ENCODE results near the gene MAML1.

MAML1 gene

DNA sequence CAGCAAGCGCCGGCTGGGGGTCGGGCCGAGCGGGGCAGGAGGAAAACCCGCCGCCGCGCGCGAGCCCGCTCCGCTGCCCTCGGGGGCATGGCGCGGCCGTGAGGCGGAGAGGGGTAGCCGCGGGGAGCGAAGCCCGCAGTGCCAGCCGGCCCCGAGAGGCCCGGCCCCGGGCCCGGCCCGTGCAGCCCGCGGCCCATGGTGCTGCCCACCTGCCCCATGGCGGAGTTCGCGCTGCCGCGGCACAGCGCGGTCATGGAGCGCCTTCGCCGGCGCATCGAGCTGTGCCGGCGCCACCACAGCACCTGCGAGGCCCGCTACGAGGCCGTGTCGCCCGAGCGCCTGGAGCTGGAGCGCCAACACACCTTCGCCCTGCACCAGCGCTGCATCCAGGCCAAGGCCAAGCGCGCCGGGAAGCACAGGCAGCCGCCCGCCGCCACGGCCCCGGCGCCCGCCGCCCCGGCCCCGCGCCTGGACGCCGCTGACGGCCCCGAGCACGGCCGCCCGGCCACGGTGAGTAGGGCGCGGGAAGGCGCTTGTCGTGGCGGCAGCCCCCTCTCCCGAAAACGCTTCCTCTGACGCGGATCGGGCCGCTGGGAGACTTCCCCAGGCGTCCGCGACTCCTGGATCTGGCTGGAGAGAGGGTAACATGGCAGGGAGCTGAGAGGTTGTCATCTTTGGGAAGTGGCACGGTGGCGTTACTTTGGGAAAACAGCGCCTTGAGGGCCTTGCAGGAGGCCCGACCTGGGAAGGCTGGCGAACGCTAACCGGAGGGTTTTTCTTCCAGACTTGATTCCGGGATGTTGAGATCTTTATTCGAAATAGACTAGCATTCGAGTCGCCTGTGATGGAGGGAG is 523 bp downstream of the MAML1 start:
- in situ Hi-C loops (cut with HindIII; ENCODE audit: low sequenced_read_pairs), result no loop called here

DNA sequence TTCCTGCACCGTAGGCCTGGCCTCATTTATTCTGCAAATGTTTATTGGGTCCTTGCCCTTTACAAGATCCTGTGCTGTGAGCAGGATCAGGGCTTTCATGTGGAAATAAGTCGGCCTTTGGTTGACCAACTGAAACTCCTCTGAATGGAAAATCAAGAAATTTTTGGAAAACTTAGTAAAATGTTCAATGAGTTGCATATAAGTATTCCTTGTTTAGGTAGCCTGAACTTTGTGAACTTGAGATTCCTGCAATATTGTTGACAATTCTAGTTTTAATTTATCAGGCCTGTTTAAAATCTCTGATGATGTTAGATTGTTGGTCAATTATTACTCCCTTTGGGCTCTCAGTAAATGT is 1.1 kb downstream of the MAML1 start:
- in situ Hi-C loops (cut with HindIII; ENCODE audit: low sequenced_read_pairs), result no loop called here

DNA sequence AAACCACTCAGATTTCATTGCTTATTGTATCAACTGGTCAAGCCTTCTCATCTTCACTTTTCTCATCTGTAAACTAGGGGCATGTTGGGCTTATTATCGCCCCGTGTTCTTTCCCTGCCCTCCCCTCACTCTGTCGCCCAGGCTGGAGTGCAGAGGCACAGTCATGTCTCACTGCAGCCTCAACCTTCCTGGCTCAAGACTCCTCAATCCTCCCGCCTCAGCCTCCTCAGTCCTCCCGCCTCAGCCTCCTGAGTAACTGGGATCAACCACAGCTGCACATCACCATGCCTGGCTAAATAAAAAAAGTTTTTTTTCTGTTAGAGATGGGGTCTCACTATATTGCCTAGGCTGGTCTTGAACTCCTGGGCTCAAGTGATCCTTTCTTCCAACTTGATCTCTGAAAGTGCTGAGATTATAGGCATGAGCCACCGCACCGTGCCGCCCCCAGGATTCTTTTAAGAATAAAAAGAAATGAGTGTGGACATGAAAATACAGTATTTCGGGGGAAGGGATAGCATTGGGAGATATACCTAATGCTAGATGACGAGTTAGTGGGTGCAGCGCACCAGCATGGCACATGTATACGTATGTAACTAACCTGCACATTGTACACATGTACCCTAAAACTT is 2.0 kb downstream of the MAML1 start:
- in situ Hi-C loops (cut with HindIII; ENCODE audit: low sequenced_read_pairs), result no loop called here

DNA sequence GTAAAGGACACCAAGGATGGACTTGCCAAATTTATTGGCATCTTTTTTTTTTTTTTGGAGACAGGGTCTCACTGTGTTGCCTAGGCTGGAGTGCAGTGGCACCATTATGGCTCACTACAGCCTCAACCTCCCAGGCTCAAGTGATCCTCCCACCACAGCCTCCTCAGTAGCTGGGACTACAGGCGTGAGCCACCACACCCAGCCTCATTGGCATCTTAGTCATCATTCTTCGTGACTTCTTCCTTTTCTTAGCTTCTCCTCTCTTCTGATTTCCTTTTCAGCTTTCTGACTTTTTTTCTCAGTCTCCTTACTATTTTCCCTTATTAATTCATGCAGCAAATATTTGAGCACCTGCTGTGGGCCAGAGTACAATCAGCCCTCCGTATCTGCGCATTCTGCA is 6.1 kb downstream of the MAML1 start:
- in situ Hi-C loops (cut with HindIII; ENCODE audit: low sequenced_read_pairs), result no loop called here

DNA sequence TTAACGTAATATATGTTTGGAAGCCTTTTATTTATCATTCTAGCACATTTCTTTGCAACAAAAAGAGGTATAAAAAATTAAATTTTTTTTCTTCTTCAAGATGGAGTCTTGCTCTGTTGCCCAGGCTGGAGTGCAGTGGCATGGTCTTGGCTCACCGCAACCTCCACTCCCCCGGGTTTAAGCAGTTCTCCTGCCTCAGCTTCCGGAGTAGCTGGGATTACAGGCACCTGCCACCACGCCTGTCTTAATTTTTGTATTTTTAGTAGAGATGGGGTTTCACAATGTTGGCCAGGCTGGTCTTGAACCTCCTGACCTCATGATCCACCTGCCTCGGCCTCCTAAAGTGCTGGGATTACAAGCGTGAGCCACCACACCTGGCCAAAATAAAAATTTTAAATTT is 11.5 kb downstream of the MAML1 start:
- in situ Hi-C loops (cut with HindIII; ENCODE audit: low sequenced_read_pairs), result loop anchor here (5.0 kb wide), 1 partner anchor 37 kb away; no protein-coding TSS in a partner anchor

DNA sequence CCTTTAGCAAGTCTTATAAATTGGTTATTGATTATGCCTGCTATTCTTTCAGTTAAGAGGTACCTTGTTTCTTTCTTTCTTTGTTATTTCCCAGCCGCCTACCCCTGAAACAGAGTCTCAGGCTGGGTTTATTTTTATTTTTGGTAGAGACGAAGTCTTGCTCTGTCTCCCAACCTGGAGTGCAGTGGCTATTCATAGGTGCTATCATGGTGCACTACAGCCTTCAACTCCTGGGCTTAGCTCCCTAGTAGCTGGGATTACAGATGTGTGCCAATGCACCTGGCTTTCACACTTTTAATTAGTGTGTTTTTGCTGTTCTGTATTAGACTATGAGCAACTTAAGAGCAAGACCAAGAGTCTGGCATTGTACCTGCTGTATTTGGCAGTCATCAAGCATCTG is 14.2 kb downstream of the MAML1 start:
- in situ Hi-C loops (cut with HindIII; ENCODE audit: low sequenced_read_pairs), result no loop called here

DNA sequence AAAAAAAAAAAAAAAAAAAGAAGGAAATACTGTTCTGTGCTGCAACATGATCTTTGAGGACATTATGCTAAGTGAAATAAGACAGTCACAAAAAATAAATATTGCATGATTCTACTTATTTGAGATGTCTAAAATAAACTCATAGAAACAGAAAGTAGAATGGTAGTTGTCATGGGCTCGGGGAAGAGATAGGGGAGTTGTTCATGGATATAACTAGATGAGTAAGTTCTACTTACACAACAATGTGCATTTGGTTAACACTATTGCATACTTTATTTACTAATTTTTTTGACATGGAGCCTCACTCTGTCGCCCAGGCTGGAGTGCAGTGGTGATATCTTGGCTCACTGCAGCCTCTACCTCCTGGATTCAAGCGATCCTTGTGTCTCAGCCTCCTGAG is 15.2 kb downstream of the MAML1 start:
- in situ Hi-C loops (cut with HindIII; ENCODE audit: low sequenced_read_pairs), result no loop called here

DNA sequence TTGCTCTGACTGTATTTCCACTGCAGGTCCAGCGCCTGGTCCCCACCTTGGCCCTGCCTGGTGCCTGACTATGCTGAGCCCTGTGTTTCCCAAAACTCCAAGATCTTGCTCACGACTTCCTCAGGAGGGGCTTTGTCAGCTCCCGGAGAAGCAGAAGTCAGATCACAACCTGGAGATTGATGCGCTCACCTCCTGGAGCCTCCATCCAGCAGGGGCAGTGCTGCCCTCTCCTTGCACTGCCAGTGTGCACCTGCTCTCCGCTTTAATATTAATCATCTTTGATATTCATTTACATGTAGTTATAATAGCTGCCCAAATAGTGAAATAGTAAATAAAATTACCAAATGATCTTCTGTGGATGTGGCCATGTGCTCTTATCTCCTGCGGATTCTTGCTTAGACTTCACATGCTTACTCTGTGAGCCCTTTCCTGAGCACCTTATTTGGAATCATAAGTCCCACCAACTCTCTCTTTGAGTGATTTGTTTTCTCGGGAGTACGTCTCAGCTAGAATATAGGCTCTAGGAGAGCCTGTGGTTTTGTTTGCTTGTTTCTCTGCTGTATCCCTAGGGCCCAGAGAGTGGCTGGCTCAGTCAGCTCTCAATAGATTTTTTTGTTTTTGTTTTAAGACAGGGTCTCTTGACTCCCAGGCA is 17.4 kb downstream of the MAML1 start:
- in situ Hi-C loops (cut with HindIII; ENCODE audit: low sequenced_read_pairs), result no loop called here

DNA sequence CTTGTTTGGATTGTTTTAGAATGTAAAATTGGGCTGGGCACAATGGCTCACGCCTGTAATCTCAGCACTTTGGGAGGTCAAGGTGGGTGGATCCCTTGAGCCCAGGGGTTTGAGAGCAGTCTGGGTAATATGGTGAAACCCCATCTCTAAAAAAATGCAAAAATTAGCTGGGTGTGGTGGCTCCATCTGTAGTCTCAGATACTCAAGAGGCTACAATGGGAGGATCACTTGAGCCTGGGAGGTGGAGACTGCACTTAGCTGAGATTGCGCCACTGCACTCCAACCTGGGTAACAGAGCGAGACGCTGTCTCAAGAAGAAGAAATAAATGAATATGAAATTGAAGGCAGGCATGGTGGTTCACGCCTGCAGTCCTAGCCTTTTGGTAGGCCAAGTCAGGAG is 21.3 kb downstream of the MAML1 start:
- in situ Hi-C loops (cut with HindIII; ENCODE audit: low sequenced_read_pairs), result no loop called here

DNA sequence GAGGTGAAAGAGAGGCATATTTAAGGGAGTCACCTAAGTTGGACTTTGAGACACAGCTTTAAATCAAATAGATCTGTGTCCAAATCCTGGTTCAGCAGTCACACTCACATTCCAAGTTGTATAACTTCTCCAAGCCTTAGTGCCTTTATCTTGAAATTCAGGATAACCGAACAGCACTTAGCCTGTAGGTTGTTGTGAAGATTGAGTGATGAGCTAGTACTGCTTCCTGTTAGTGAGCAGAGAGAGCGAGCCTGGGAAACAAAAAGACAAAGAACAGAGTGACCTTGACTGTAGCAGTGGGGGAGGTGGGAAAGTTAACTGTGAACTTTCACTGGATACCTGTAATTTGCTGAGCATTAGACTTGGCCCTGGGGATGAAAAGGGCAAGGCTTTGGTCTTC is 22.4 kb downstream of the MAML1 start:
- in situ Hi-C loops (cut with HindIII; ENCODE audit: low sequenced_read_pairs), result loop anchor here (5.0 kb wide), 2 partner anchors 52 to 78 kb away; partner anchors contain the start of gene MGAT4B

DNA sequence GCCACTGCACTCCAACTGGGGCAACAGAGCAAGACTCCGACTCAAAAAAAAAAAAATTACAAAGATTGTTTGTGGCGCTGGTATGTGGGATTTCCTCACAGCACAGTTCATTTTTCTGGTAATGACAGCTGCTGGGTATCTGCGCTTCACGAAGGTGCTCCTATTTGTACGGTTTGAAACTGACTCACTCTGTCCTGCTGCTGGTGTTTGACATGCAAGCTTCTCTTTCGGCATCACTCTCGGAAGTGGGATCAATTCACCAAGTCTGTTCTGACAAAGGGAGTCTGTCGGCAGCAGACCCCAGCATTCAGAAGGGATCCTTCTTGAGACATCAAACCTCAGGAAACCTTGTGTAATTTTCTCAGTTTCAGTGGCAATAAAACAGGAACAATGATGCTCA is 26.3 kb downstream of the MAML1 start:
- in situ Hi-C loops (cut with HindIII; ENCODE audit: low sequenced_read_pairs), result loop anchor here (5.0 kb wide), 2 partner anchors 48 to 82 kb away; partner anchors contain the start of gene MGAT4B

DNA sequence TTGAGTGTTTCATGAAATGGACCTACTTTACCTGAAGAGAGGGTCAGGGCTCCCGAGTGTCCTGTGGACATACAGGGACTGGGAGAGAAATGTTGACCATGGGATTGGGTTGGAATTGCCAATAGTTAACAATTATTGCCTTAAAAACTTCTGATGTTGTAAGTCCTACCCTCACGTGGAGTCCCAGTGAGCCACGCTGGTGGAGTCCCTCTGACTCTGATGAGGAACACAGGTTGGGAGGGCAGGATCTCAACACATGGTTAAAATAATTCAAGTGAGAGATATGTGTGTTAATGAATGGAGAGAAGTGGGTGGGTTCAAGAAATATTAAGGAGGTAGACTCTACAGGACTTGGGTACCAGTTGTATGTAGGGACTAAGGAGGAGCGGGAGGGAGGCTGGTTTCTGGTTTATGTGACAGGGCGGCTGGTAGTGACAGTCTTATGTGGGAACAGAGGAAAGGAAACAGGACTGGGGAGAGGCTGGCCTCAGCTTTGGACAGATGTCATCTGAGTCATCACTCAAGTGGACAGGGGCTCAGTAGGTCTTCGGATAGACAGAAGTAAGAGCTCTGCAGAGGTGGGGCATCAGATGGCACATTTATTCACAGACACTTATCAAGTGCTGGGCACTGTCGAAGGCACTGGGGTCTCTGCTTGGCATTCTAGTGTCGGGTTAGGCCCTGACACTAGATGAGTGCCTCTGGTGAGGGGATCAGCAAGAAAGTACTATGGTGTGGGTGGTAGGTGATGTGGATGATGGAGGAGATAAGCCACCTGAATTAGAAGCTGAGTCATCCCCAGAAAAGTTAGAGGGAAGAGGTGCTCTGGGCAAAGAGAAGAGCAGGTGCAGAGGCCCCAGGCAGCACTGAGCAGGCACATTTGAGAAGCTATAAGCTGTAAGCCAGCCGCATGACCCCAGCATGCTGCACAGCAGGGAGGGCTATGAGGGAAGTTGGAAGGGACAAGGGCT is 27.2 kb downstream of the MAML1 start:
- in situ Hi-C loops (cut with HindIII; ENCODE audit: low sequenced_read_pairs), result loop anchor here (5.0 kb wide), 2 partner anchors 47 to 83 kb away; partner anchors contain the start of gene MGAT4B

DNA sequence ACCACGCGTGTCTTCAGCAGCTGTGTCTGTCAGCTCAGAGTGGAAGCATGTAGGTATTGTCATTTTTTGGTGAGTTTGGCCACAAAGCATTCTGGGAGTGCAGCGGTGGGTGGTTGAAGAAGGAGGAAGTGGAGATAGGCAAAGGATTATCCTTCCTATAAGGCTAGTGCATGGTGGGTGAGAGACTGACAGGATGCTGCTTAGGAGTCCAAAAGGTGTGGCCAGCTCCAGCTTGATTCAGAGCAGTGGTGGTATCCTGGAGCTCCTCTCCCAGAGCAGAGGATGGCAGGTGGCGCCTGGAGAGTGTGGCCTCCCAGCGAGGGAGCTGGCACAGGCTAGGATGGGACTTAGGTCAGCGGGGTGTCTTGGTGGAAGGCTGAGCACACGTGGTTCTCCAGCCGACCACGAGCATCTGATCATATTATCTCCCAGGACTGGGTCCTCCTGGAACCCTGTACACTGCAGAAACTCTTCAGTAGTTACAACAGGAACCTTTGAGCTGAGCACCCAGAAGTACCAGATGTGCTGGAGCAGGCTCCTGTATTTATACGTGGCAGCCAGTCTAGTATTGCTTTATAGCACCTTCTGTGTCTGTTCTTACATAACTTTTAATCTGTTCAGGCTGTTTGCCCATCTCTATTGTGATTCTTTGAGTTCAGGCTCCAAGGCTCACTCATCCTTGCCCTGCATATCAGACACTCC is 29.6 kb downstream of the MAML1 start:
- in situ Hi-C loops (cut with HindIII; ENCODE audit: low sequenced_read_pairs), result no loop called here

DNA sequence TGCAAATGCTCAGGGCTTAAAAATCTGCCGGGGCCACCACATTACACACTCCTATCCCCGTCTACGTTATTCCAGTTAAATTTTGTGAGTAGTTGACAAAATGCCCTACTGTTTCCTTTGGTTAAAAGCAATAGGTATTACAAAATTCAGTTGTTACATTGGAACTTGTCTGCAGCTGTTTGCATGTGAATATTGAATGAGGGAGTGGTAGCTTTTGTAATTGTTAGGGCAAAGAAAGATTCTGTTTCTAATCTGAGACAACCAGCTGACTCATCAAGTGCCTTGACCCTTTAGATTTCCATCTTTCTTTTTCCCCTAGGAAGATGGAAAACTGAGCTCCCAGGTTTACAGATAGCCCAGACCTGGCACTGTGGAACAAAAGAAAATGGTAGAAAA is 30.2 kb downstream of the MAML1 start:
- in situ Hi-C loops (cut with HindIII; ENCODE audit: low sequenced_read_pairs), result no loop called here

DNA sequence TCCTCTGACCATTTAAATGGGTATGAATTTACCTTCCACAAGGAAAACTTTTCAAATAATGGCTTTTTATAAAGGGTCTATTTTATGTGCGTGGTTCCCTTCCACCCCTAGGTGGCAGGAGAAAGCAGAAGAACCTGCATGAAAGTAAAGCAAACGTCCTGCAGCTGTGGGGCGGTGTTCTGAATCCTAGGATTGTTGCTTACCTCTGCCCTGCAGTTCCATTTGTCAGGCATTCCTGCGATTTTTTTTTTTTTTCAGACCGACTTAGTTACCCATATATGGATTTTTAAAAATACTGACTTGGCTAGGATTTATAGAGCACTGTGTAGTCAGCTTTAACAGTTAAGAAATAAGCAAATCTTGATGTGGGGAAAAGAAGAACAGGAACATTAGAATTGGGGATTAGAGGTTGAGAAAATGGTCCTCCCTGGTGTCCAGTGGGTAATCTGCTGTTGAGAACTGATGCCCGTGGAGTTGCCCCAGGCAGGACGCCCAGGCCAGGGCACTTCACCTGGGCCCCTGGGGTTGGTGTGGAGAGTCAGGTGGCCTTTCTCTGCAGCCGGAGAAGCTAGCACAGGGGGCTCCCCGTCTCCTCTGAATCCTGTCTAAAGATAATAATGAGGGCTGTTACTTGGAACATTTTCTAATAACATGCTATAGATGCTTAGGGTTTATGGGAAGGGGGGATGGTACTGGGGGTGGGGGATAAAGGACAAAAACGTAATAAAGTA is 30.8 kb downstream of the MAML1 start:
- in situ Hi-C loops (cut with HindIII; ENCODE audit: low sequenced_read_pairs), result no loop called here

DNA sequence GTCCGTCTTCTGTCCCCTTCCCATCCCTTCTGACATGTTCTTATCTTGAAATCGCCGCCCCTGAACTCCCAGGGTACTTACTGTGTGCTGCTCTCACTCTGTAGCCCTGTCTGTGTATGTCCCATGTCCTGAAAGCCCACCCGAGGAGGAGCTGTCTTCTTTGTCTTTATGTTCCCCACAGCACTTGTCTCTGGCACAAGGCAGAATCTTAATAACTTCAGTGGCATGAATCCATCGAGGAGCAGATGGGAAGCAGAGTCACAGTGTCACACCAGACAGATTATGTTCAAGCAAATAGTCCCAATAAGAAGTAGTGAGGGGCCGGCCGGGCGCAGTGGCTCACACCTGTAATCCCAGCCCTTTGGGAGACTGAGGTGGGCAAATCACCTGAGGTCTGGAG is 31.4 kb downstream of the MAML1 start:
- in situ Hi-C loops (cut with HindIII; ENCODE audit: low sequenced_read_pairs), result no loop called here

DNA sequence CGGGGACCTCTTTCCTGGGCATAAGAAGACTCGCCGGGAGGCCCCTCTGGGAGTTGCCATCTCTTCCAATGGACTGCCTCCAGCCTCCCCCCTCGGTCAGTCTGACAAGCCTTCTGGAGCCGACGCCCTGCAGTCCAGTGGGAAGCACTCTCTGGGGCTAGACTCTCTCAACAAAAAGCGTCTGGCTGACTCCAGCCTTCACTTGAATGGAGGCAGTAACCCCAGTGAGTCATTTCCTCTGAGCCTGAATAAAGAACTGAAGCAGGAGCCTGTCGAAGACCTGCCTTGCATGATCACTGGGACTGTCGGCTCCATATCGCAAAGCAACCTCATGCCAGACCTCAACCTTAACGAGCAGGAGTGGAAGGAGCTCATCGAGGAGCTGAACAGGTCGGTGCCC is 32.8 kb downstream of the MAML1 start:
- in situ Hi-C loops (cut with HindIII; ENCODE audit: low sequenced_read_pairs), result loop anchor here (5.0 kb wide), 1 partner anchor 62 kb away; no protein-coding TSS in a partner anchor

DNA sequence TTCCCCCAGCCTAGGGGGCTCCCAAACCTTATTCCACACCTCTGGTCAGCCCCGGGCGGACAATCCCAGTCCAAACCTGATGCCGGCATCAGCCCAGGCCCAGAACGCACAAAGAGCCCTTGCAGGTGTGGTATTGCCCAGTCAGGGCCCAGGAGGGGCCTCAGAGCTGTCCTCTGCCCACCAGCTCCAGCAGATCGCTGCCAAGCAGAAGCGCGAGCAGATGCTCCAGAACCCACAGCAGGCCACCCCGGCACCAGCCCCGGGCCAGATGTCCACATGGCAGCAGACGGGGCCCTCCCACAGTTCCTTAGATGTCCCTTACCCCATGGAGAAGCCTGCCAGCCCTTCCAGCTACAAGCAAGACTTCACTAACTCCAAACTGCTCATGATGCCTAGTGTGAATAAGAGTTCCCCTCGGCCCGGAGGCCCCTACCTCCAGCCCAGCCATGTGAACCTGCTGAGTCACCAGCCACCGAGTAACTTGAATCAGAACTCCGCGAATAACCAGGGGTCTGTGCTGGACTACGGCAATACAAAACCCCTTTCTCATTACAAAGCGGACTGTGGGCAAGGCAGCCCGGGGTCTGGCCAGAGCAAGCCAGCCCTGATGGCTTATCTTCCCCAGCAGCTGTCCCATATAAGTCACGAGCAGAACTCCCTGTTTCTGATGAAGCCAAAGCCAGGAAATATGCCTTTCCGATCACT is 33.6 kb downstream of the MAML1 start:
- in situ Hi-C loops (cut with HindIII; ENCODE audit: low sequenced_read_pairs), result loop anchor here (5.0 kb wide), 1 partner anchor 61 kb away; no protein-coding TSS in a partner anchor
